Activated CD8-positive, alpha-beta T cell treated with anti-CD3 and anti-CD28 coated beads for 36 hours (primary cell): ENCODE results near the gene PAPSS2. TPM values are rescaled to one million over a fixed set of nuclear protein-coding genes. Genes with fewer than 3 reads are reported as not detected.
A peak's percentile ranks its signal among the peaks of the same experiment; 100 is the strongest.

Experiments used
- ATAC-seq: fragments of 200-7000 bp; cut with Tn5 transposase; one replicate; pipeline ENCODE4 v1.10.0; 2021; ENCODE audit warnings: mild to moderate bottlenecking, moderate library complexity
- CTCF ChIA-PET: fragments of 350-600 bp; sonication (Branson Sonifier 250); formaldehyde crosslinking; loops from one replicate; lab custom pipeline; 2021; ENCODE audit warnings: antibody characterized with exemption; lab: Charles Lee
- POLR2A ChIA-PET: fragments of 350-600 bp; sonication (Branson Sonifier 250); formaldehyde crosslinking; loops from one replicate; lab custom pipeline; 2021; ENCODE audit warnings: antibody characterized with exemption; lab: Charles Lee
- DNase-seq: peaks from one replicate; pipeline ENCODE4 v3.0.0-alpha.2; 2020
- H3K27ac Mint-ChIP-seq: one replicate; pipeline ENCODE4 v1.8.0; 2021; ENCODE audit warnings: mild to moderate bottlenecking, mixed read lengths
- H3K27me3 Mint-ChIP-seq: one replicate; pipeline ENCODE4 v1.8.0; 2021; ENCODE audit warnings: mixed read lengths
- H3K36me3 Mint-ChIP-seq: one replicate; pipeline ENCODE4 v1.8.0; 2021; ENCODE audit warnings: low read depth, mixed read lengths
- H3K4me1 Mint-ChIP-seq: one replicate; pipeline ENCODE4 v1.8.0; 2021; ENCODE audit warnings: low read depth, mixed read lengths
- H3K4me3 Mint-ChIP-seq: one replicate; pipeline ENCODE4 v1.8.0; 2021; ENCODE audit warnings: mild to moderate bottlenecking, moderate library complexity, mixed read lengths
- H3K9me3 Mint-ChIP-seq: one replicate; pipeline ENCODE4 v1.8.0; 2021; ENCODE audit warnings: mixed read lengths
- intact Hi-C: fragments of 100-400 bp; cut with micrococcal nuclease; formaldehyde crosslinking; loops from one replicate; pipeline ENCODE4 v1.10.0; 2022
- total RNA-seq, 2 experiments: library from RNA; stranded (reverse); gene quantifications; one replicate each; pipeline ENCODE4 v1.2.3, GENCODE V29; 2021
- TF ChIP-seq, protein P1 (sequence below): fragments of 200-600 bp; IDR thresholded peaks from one replicate; pipeline ENCODE4 v1.8.0; 2022; ENCODE audit warnings: antibody characterized with exemption, mild to moderate bottlenecking

Gene PAPSS2
- total RNA-seq, 2 experiments from 2014 or later: 0.14 to 0.20 TPM

GRCh38 chr10:87761153-87761552 lies 101.5 kb downstream of the PAPSS2 start:
- Mint-ChIP-seq H3K27me3 (no peaks in the 10 kb centered on the region), H3K4me1 (peaks cover 28% of the 10 kb centered on the region), H3K27ac (peak overlapping the region; percentile 63), H3K4me3 (no peak overlapping the region), H3K36me3 (peaks cover 28% of the 10 kb centered on the region), H3K9me3 (no peaks in the 10 kb centered on the region)
- POLR2A ChIA-PET: interaction anchor here (1.0 kb wide), 1 partner anchor 9 kb away, joined by 3 read pairs; no protein-coding TSS in a partner anchor
- TF ChIP-seq, protein P1, sequence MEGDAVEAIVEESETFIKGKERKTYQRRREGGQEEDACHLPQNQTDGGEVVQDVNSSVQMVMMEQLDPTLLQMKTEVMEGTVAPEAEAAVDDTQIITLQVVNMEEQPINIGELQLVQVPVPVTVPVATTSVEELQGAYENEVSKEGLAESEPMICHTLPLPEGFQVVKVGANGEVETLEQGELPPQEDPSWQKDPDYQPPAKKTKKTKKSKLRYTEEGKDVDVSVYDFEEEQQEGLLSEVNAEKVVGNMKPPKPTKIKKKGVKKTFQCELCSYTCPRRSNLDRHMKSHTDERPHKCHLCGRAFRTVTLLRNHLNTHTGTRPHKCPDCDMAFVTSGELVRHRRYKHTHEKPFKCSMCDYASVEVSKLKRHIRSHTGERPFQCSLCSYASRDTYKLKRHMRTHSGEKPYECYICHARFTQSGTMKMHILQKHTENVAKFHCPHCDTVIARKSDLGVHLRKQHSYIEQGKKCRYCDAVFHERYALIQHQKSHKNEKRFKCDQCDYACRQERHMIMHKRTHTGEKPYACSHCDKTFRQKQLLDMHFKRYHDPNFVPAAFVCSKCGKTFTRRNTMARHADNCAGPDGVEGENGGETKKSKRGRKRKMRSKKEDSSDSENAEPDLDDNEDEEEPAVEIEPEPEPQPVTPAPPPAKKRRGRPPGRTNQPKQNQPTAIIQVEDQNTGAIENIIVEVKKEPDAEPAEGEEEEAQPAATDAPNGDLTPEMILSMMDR: no peak
- CTCF ChIA-PET: interaction anchor here (1.3 to 3.2 kb wide), 3 partner anchors 9 to 26 kb away, joined by 4 to 12 read pairs (median 11); no protein-coding TSS in a partner anchor
- intact Hi-C loops: no loop called here
- ATAC-seq (no peak), DNase-seq (no peak)

DNA sequence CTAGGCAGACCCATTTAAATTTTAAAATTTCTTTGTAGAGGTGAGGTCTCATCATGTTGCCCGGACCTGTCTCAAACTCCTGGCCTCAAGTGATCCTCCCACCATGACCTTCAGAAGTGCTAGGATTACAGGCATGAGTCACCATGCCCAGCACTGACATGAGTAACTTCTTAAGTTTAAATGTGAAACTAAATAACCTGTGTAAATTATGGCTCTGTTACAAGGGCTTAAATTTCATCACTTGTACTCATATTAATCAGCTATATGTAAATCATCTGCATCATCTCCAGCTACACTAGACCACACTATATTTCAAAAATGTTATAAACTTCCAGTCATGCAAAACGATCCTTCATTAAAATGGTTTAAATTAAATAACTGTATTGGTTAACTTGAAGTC lies 102.2 kb downstream of the PAPSS2 start:
- Mint-ChIP-seq H3K4me1 (peaks cover 28% of the 10 kb centered on the region), H3K27ac (peak overlapping the region; percentile 80), H3K4me3 (no peak overlapping the region), H3K9me3 (no peaks in the 10 kb centered on the region), H3K27me3 (no peaks in the 10 kb centered on the region), H3K36me3 (peaks cover 26% of the 10 kb centered on the region)
- CTCF ChIA-PET: interaction anchor here (2.9 to 3.2 kb wide), 2 partner anchors 8 to 27 kb away, joined by 11 to 12 read pairs; no protein-coding TSS in a partner anchor
- ATAC-seq (peak; percentile 97), DNase-seq (peak; percentile 82)
- TF ChIP-seq, protein P1: no peak
- intact Hi-C loops: no loop called here
- POLR2A ChIA-PET: interaction anchor here (1.0 to 1.1 kb wide), 2 partner anchors 10 to 12 kb away, joined by 3 read pairs; no protein-coding TSS in a partner anchor

DNA sequence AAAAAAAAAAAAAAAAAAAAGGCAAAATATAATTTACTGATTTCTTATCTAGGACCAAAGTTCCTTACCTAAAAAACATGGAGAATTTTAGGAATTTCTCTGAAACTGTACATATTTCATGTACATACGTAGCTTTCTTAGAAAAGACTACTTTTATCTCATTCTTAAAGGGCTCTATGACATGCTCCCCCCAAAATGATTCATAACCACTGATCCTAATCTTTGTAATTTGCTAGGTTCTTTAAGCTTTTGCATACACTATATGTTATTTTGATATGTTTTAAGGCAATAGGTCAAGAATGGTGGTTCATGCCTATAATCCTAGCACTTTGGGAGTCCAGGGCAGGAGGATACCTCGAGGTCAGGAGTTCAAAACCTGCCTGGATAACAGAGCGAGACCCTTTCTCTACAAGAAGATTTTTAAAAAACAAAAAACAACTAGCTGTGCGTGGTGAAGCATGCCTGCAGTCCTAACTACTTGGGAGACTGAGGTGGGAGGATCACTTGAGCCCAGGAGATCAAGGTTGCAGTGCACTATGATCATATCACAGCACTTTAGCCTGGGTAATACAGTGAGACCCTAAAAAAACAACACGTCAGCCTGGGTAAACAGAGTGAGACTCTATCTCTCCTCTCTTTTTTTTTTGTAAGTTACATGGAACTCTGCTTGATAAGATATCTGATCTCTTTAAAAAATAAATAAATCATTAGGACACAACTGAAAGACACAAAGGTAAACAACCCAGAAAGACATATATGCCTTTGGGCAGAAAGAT lies 103.6 kb downstream of the PAPSS2 start:
- TF ChIP-seq, protein P1: no peak
- no peak overlapping the region for H3K4me3 Mint-ChIP-seq
- intact Hi-C loops: no loop called here
- H3K9me3 Mint-ChIP-seq: no peaks in the 10 kb centered on the region
- ATAC-seq: no peak
- no peaks in the 10 kb centered on the region for H3K27me3 Mint-ChIP-seq
- H3K4me1 Mint-ChIP-seq: peaks cover 28% of the 10 kb centered on the region
- ChIA-PET POLR2A (interaction anchor here (0.6 kb wide), 2 partner anchors 9 to 66 kb away, joined by 5 read pairs; no protein-coding TSS in a partner anchor), CTCF (no interaction called here)
- H3K36me3 Mint-ChIP-seq: peaks cover 34% of the 10 kb centered on the region
- H3K27ac Mint-ChIP-seq: peak overlapping the region; percentile 30
- no peak for DNase-seq

DNA sequence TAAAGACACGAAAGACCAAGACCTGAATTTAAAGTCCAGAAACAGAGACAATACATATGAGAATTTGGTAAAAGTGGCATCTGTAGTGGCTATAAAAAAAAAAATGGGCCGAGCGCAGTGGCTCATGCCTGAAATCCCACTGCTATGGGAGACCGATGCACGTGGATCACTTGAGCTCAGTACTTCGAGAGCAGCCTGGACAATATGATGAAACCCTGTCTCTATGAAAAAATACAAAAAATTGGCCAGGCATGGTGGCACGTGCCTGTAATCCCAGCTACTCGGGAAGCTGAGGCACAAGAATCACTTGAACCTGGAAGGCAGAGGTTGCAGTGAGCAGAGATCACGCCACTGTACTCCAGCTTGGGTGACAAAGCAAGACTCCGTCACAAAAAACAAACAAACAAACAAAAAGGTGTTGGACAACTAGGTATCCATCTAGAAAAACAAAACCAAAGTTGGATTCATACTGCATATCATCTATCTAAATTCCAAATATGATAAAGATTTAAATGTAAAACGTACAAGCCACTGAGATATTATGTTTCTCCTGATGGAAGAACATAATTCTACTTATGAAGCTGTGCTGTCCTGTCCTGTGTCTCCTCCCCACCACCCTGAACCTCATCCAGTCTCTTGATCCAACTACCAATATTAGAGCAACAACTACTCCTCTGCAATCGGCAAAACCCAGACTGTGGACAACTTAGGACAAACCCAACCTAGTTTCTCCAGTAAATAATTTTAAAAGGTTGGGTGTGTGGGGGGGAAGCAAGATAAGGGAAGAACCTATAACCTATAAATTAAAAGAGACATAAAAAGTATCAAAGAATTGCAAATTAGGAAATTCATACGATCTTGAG lies 104.6 kb downstream of the PAPSS2 start:
- ATAC-seq: no peak

More for the DNA sequence above, 104.6 kb downstream of the PAPSS2 start:
- CTCF ChIA-PET: no interaction called here
- Mint-ChIP-seq H3K4me1 (peaks cover 28% of the 10 kb centered on the region), H3K4me3 (no peak overlapping the region), H3K9me3 (no peaks in the 10 kb centered on the region), H3K27ac (no peak overlapping the region), H3K36me3 (peaks cover 37% of the 10 kb centered on the region), H3K27me3 (no peaks in the 10 kb centered on the region)
- intact Hi-C loops: no loop called here
- no peak for DNase-seq
- TF ChIP-seq, protein P1: no peak
- POLR2A ChIA-PET: no interaction called here
